OCI-LY3 (cell line): ENCODE results near the gene STK17B.

Source experiments
- CTCF ChIP-seq: fragments of 200-600, 300-600 bp; sonication (generic); IDR thresholded peaks from 2 replicates; pipeline ENCODE4 v1.5.1; 2014; ENCODE audit warnings: antibody characterized with exemption, low read length, low read depth
- EZH2phosphoT487 ChIP-seq: fragments of 200-600 bp; shearing (Covaris generic); IDR thresholded peaks from 2 replicates; pipeline ENCODE4 v1.6.1; 2018; ENCODE audit warnings: antibody characterized with exemption, mixed run types, low read depth

DNA sequence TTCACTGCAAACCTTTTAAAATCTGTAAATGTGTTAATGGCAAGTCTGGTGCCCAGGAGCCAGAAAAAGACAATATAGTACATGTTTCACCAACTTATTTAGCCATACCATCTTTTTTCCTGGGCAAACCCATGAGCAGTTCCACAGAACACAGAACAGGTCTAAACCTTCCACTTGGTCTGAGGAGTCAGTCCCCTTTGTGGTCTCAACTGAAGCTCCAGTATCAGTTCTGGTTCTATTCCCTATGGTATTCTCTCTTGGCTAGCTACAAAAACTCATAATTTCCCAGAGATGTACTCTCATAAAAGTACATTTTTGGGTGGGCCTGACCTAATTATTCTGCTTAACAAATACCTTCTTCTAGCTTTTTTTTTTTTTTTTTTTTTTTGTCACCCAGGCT lies 31.2 kb downstream of the STK17B start:
- no peak for TF ChIP-seq CTCF
- TF ChIP-seq EZH2phosphoT487: no peak
